ENCODE results near the gene IFT122.
"Not testable (repeated sequence)": the region's sequence is repeated elsewhere in the genome, so short reads cannot be mapped to it uniquely, and the experiment has no call there.

The IFT122 gene

DNA sequence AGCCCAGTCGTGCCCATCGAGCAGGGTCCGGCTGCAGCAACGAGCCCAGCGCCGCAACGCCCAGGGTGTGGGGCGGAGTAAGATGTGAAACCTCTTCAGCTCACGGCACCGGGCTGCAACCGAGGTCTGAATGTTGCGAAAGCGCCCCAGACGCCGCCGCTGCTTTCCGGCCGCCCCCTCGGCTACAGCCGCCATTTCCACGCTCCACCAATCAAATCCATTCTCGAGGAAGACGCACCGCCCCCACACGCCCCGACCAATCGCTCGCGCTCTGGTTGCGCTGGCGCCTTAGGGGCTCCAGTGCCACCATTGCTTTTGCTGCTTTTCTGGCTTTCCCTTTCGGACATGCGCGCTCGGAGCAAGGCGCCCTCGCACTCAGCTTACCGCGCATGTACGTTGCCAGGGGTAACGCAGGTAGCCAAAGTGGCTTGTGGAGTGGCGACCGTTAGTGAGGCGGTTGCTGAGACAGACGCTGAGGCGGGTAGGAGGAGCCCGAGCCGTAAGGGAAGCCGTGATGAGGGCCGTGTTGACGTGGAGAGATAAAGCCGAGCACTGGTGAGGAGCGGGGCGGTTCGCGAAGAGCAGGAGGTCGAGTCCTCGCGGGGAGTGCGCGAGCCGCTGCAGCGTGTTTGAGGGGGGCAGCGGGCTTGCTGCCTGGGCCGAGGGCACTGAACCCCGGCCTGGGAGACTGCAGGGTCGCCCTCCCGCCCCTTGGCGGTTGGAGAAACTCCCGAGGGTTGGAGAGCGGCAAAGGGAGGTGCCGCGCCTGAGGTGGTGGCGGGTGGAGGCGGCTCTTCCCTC, at the start of gene IFT122, which contains the start of gene MBD4:
IFT122 (plus strand) TSS at position 408 of the 801 bp plus-strand sequence; CDS start at position 515, 107 bp downstream.
MBD4 (minus strand) TSS at position 132 of the 801 bp plus-strand sequence; CDS start at position 17, 115 bp downstream.
- peak; percentile 100 for DNase-seq

GRCh38 chr3:129391583-129391982, 48.4 kb upstream of the IFT122 start:
- not testable (repeated sequence) for DNase-seq

DNA sequence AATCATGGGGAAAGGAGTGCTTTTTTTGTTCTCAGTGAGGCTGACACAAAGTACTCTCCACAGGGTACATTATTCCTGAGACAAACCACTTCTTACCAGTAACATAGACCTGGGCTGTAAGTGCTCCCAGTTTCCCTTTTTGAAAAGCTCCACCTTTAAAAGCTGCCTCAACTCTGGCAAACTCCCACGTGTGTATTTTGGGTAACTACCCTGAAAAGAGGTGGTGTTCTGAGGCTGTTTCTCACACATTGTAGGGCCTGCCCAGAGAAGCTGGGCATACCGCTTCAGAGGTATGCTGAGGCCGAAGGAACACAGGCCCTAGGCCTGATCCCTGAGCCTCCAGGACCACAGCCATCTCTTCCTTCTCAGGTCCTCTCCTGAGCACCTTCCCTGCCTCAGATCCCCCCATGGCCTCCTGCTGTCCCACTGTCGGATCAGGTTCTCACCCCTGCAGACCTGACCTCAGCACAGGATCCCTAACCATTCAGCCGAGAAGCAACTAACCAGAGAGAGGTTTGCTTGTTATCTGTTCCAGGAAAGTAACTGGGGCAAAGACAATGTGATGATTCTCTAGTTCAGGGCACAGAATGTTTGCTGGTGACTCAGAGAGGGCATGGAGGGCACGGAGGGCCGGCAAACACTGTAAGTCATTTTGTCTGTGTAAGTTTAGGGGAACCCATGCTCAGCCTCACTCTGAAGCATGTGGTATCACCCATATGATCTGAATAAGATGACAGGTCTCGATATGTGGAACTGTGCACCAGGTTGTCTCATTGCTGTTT, 47.7 kb upstream of the IFT122 start:
- DNase-seq, result not testable (repeated sequence)

DNA sequence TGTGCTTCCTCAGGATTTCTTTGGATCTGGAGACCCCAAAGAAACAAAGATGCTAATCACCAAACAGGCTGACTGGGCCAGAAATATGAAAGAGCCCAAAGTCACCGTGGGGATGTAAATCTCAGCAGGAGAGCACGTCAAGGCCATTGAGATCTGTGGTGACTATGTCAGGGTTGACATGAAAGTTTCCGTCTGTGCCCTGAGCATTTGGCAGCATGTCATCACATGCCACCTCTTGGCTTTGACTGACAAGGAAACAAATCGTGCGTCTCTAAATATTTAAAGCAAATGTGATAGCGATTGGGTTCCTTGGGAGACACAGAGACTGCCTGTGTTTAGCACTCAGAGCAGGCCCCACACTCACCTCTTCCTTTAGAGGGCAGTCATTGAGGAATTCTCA, 46.8 kb upstream of the IFT122 start:
- DNase-seq, result no peak

- not testable (repeated sequence) for DNase-seq
Observed at GRCh38 chr3:129393760-129394564, 46.1 kb upstream of the IFT122 start.

GRCh38 chr3:129398803-129399144, 41.2 kb upstream of the IFT122 start:
- DNase-seq, result no peak

DNA sequence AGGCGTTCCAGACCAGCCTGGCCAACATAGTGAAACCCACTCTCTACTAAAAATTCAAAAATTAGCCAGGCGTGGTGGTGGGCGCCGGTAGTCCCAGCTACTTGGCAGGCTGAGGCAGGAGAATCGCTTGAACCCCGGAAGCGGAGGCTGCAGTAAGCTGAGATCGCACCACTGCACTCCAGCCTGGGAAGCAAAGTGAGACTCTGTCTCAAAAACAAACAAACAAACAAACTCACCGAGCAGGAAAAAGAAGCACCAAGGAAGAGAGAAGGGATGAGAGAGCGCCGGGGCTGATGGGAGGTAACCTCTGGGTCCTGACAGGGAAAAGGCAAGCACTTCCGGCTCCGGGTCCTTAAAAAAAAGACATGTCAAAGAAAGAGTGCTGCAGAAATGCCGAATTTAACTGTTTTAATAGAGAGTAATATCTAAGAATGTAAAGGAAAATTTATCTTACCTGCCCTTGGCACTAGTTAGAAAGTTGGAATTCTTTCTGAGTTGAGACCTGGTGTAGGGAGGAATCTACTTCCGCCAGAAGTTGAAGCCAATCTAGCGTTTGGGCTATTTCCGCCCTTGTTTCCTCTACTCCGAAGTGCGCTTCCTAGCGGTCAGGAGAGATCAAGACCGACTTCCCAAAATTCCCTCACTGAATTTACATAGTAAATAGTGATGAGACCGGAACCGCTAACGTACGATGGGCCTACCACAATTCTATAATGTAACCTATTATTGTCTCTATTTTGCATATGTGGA, 40.7 kb upstream of the IFT122 start:
- DNase-seq, result peak; percentile 95

GRCh38 chr3:129399895-129400357, 40.1 kb upstream of the IFT122 start:
- peak; percentile 62 for DNase-seq

GRCh38 chr3:129402210-129402609, 37.8 kb upstream of the IFT122 start:
- DNase-seq, result no peak

DNA sequence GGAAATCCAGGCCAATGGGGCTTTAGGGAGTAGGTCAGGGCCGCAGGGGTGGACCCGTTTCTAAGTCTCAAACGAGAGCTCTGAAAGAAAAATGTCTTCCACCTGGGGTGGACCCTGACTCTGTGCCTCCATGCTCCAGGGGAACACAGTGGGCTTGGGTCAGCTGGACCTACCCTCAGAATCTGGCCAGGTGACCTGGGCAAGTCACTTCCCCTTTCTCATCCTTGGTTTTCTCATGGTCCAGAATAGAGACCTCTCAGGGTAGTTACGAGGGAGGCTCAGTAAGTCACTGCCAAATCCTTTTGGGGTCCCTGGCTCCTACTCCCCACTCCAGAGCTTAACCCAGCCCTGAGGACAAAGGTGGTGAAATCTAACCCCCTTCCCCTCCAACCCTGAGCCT, 37.4 kb upstream of the IFT122 start:
- DNase-seq, result no peak

DNA sequence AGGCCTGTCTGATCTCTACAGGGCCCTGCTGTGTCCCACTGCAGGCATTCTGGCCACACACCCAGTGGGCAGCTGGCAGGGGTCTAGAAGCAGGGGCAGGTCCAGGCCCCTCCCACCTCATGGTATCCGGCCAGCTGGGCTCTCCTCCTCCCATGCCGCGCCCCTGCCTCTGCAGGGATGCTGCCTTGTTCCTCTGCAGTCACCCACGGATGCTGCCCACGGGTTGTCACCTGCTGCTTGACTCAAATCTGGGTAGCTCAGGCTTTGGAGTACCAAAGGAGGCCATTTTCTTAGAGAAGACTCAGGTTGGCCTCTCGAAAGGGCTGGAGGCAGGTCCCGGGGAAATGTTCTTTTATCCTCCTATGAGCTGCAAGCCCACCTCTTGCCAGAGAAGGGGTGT, 36.6 kb upstream of the IFT122 start:
- DNase-seq, result no peak

DNA sequence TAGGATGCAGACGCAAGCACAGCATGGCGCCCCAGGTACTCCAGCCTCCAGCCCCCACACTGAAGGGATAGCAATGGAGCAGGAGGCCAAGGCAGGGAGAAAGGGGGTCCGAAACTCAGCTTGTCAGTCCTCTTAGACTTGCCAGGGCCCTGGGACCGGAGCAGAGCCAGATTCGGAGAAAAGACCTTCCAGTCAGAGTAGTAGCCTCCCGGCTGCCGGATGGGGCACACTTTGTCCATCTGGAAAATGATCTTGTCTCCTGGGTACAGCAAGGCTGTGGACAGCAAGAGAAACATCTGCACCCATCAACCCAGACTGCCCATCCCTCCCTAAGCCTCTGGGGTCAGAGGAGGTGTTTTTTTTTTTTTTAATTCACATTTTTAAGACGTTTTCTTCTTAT, 35.9 kb upstream of the IFT122 start:
- no peak for DNase-seq

DNA sequence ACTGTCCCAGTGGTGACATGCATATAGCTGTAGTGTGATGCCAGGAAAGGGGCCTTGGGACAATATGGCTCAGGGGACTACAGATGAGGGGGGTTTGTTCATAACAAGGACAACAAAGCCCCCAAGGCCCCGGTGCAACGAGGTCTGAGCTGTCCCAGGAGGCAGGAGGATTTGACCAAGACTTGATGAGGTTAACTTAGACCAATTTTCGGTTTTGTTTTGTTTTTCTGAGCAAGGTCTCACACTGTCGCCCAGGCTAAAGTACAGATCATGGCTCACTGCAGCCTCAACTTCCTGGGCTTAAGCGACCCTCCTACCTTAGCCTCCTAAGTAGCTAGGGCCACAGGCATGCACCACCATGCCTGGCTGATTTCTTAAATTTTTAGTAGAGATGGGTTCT, 35.4 kb upstream of the IFT122 start:
- DNase-seq, result no peak

DNA sequence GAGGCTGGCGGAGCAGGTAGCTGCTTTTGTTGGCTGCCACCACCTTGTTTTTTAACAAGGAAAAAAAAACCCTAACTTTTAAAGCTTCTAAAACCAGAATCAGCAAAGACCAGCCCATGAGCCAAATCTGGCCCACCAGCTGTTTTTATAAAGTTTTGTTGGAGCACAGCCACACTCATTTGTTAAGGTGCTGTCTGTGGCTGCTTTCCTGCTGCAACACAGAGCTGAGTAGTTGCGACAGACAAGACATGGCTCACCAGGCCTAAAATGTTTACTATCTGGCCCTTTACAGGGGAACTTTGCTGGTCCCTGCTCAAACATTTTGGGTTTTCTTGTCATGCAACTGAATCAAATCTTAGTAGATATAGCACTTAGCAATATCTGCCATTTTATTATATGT, 30.5 kb upstream of the IFT122 start:
- peak; percentile 43 for DNase-seq

DNA sequence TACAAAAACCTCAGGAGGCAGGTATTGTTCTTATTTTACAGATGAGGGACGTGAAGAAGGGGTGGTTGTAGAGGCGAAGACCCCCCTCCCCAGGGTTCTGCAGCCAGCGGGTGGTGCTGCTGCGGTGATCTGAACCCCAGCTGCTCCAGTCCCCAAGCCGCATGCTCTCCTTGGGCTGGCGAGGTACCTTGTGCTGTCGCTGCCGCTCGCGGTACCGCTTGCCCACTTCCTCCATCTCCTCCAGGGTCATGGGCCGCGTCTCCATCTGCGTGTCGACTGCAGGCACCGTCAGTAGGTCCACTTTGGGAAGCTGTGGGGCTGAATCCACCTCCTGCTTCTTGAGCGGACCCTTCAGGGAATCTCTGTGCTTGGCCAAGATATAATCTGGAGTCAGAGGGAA, 29.1 kb upstream of the IFT122 start:
- no peak for DNase-seq

DNA sequence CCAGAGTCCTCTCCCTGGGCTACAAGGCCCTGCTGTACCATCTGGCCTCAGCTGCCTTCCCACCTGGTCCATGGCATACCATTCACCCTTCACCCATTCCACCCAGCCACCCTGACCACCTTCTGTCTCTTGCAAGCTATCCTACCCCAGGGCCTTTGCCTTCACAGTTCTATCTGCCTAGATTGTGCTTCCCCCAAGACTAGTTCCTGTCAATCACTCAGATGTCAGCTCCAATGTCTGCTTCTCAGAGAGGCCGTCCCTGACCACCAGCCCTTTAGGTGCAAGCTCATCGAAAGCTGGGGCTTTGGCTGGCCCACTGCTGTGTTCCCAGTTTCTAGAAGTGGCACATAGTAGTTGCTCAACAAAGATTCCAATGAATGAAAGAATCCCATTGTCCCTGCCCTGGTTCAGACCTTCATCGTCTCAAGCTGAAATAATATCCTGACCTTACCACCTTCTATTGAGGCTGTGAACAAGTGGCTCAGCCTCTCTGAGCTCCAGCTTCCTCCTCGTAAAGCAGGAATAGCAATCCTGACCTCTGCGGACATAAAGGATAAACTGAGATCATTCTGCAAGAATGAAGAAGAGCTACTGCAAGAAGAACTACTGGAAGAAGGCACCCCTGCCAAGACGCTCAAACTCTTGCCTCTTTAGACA, 27.4 kb upstream of the IFT122 start:
- no peak for DNase-seq

DNA sequence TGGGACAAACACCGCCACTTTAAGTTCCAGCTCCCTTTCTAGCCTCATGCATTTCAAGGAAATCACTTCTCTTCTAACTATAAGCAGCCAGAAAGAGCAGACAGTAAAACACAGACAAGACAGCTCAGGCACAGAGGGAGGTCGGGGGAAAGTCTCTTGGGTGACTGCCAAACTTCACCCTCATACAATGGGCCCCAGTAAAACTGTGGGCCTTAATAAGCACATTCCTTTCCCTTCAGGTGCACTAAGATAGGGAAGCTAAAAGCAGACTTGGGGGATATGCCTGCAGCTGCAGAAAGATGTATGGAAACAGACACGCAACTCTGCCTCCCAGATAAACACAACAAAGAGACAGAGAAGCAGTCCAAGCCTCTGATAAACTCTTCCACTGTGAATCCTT, 26.8 kb upstream of the IFT122 start:
- not testable (repeated sequence) for DNase-seq

DNA sequence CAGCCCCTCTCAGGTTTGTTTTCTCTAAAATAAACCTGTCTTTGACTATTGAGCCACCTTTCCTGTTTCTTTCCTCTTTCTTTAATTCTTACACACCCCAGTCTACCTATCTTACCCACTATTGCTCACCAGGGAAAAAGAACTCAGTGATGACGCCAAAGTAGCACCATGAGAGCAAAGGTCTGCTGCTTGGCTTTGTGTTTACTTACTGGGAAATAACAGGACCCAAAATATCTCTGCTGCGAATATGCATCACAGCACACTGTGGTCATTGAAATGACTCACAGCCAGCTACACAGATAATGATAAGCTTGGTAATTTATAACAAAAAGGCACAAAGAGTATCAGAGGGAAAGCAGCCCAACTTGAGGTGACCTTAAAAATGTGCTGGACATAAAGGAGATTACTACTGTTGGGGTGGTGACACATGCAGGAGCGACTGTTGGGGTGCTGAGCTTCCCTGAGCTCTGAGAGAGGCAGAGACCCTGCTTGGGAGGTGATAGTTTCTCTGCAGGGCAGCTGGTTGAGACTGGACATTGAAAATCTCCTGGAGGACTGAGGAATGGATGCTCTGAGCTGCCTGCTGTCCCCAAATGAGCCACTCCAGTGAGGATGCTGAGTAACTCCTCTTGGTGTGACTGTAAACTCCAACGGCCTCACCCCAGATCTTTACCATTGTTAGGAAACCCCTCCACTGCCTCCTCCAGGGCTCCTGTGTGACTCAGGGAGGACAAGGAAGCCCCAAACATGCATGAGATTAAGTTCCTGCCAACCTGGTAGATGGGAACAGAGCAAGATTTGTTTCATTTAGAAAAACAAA, 26.1 kb upstream of the IFT122 start:
- DNase-seq, result no peak

GRCh38 chr3:129415378-129415777, 24.6 kb upstream of the IFT122 start:
- no peak for DNase-seq

GRCh38 chr3:129415830-129416229, 24.2 kb upstream of the IFT122 start:
- no peak for DNase-seq

GRCh38 chr3:129416415-129416814, 23.6 kb upstream of the IFT122 start:
- no peak for DNase-seq
